Activated CD4-positive, CD25-positive, alpha-beta regulatory T cell treated with anti-CD3 and anti-CD28 coated beads, Interleukin-2, amount 50 U/mL, for 72 hours (primary cell): ENCODE data around the gene HNRNPLL.

Experiments
- DNase-seq: peaks from one replicate; pipeline ENCODE4 v3.0.0; 2021

The HNRNPLL gene

DNA sequence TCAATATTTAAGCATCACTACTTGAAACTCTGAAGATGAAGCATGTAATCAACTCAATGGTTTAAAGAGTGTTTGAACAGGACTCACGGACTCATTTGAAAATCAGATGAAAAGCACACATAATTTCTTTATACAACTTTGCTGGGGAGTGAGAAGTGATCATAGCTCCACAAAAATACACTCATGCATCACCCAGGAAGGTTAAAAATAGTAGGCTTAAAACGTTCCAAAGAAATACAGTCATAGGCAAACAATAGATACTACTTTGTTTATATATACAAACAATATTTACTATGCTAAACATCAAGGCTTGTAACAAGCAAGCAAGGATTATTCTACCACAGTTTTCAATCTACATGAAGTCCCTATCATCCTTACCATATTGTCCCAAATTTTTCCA lies 11.6 kb downstream of the HNRNPLL start:
- no peak for DNase-seq

DNA sequence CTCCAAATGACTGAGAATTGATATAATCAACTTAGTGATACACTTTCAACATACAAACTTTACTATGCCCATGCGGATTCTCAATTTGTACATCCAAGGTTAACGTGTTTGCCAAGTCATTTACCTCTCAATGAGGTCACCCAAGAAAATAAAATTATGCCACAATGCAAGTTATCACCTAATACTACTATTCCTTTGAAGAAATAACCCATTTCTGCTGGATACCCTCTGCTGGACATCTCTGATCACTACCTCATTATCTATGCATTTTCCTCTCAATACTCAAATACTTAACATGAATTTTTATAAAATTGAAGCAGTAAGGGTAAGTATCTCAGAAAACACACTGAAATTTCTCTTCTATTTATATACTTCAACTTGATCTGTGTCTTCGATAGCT lies 12.7 kb downstream of the HNRNPLL start:
- DNase-seq: no peak

DNA sequence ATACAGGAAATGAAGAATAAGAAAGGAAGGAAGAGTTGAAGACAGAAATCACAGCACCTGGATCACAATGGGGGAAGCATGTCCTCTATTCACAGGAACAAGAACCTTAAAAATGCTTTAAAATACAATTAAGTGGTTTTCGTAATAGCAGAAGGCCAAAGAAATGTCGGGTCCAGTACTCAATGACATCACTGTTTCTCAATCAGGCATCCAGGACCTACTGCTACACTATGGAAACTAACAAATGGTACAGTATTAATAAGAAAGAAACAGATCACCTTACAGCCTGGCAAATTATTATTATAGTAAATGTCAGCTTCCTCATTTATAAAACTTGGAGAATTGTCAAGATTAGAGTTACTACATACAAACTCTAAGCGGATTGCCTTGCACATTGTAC lies 15.8 kb downstream of the HNRNPLL start:
- DNase-seq: no peak

DNA sequence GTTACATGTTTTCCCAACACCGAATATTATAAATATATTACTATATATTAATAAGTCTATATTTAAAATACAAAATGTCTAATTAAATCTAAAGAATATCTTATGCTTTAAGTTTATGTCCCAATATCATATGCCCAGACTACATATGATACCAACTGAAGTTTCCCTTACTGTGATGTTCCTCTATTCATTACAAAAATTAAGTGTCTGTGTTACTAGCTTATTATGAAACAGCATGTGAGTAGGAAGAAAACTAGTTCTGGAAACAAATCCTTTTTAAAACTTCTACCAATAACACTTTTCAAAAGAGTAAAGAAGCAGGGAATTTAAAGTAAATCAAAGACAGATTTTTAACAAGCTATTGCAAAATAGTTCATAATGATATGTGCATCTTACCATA lies 17.8 kb downstream of the HNRNPLL start:
- no peak for DNase-seq

DNA sequence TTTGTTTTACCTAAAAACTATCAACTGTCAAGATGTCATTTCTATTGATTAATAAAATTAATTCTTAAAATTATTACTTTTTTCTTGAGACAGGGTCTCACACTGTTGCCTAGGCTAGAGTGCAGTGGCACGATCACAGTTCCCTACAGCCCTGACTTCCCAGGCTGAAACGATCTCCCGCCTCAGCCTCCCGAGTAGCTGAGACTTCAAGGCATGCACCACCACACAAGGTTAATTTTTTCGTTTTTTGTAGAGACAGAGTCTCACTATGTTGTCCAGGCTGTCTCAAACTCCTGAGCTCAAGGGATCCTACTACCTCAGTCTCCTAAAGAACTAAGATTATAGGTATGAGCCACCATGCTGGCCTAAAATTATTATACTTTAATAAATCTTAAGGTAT lies 18.7 kb downstream of the HNRNPLL start:
- DNase-seq: no peak

DNA sequence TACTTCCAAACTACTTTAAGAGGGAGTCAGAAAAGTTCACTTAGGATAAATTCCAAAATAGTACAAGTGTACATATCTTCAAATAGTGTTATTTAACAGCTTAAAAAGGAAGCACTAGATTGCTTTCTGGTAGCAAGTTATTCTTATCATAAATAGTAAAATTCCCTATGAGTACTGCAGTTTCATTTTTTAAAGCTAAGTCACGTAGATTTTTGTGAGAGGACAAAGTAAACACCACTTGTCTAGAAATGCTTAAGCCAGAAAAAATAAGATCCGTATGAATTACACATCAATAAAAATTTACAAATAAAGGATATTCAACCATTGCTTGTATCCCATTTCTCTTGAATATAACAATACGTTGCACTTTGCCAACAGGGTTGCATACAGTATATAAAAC lies 19.2 kb downstream of the HNRNPLL start:
- no peak for DNase-seq

DNA sequence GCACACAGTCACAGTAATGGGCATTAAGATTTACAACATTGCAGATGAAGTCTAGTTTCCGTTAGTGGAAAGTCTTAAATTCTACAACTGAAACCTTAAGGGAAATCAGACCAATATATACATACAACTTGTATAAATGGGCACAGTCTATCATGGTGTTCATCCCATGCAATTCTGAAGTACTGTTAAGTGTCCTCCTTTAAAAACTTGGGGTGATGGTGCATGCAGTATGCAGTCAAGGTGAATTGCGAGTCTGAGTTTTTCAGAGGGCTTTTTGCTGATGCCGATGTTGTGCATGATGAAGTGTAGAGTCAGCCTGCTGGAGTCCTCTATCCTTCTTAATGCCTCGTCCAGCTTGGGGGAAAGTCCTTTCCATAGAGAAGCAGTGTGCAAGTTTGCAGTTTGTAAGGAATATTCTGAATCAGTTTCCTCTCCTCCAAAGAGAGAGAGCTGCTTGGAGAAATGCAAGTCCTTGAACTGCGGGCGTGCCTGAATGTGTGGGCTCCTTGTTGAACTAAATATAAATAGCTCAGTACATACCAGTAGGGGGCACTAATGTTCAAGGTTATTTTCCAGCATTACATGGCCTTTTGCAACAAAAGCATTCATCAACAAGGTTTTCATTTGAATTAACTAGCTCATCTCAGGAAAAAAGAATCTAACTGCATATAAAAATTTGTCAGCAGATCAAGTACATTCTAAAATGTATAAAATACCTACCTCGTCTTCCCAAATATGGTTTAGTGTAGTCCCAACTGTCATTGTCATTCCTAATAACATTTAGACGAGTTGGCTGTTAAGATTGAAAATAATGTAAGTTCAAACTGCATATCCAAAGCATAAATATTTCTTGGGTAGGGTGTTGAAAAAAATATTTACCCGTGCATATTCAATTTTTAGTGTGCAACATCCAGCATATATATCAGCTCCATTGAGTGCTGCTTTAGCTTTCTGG lies 21.3 kb downstream of the HNRNPLL start:
- DNase-seq: no peak

DNA sequence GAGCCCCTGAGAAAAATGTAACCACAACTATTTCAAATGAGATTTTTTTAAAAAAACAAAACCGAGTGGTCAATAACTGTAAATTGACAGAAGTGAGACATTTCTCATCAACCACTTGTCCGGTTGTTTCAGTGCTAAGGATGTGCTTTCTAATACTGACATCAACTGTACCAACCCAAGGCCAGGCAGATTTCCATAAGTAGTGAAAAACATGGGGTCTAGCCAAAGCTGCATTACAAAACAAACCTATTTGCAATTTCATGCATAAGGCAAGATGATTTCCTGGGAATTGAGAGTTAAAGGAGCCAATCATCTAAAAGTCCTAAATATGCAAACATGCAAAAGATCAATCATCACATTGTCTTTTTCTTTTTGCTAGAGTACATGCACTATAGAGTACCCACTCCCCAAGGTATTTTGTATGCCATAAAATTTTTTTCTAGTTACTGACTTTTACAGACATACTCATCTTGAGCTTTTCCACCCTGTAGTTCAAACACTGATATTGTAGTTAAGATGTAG lies 22.6 kb downstream of the HNRNPLL start:
- DNase-seq: no peak

DNA sequence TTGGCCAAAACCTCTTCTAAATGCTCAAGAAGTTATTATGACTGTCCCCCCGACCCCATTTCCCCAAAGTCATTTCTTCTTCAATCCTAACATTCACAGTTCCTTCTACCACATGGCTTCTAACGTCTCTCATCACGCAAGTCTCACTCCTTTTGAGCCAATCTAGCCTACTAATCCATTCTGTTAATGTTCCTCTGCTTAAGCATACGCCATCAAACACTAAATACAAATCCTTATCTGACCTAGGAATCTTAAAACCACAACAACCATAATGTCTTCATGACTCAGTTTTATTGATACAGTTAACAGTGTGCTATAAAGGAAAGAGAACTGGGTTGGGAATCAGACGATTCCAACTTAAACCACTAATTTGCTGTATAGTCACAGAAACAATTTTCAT lies 23.9 kb downstream of the HNRNPLL start:
- DNase-seq: no peak

DNA sequence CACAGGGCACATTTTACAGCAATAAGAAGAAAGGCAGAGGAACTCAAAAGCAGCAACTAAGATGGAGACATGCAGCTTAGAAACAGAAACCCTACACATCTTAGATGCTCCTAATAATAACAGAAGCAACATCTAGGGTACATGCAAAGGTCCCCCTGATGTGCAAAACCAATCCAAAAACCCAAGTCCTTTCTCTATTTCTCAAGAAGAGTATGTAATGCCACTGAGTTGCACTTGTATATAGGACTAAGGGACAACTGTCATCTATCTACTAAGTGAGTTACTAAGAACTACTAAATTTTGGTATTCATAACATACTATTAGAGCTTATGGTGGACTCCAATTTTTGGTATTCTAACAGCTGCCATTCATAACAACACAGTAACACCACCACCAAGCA lies 28.4 kb downstream of the HNRNPLL start:
- no peak for DNase-seq

DNA sequence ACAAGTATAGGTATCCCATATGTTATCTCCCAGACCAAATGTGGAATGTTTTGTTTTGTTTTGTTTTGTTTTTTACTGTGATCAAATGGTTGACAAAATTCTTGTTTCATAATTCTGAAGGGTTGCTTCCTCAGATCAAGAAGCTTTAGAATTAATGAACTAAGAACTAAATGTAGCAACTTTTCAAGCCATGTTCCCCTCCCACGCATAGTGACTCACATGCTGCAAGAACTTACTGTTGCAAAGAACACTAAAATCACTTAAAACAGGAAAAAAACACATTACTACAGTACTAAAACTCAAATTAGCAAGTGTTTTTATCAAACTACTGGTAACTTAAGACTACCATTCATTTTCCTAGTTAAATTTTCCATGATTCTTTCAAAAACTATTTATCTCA lies 30.6 kb downstream of the HNRNPLL start:
- no peak for DNase-seq

DNA sequence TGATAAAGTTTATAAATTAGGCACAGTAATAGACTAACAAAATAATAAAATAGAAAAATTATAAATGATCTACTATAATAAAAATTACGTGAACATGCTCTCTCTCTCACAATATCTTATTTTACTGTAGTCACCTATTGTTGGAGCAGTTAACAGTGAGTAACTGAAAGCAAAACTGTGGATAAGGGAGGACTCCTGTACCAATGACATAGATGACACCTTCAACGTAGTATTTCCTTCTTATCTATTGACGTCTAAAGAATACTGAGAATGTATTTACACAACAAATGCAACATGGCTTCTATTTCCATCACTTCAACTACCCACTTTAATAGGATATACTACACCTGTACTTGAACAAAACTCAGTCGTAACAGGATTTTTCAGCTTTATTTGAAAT lies 31.5 kb downstream of the HNRNPLL start:
- DNase-seq: no peak

DNA sequence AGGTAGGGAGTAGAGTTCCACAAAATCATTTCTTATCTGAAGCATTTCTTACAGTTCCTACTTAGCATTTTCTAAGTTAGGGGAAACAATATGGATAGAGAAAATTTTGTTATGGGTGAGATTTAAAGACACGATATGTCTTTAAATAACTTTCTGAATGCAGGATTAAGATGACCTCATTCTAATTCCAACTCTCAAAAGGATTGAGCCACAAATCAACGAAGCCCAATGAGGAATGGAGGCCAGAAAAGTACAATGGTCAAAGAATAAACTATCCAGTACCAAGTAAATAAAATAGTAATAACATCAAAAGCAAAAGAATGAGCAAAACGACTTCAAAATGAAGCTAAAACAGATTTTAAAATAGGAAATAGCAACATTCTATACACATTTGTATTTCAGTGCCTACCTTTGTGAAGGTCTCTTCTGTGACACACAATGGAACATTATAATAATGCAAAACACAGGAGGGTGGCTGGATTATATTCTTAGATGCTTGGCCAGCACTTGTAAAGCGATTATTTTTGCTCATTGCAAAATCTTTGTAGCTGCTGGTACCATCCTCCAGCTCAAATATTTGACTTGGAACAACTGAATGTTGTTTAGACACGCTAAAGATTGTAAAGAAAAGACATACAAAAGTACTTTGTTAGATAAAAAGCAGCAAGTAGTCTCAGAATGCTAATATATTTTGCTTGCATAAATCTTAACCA lies 33.8 kb downstream of the HNRNPLL start:
- no peak for DNase-seq

DNA sequence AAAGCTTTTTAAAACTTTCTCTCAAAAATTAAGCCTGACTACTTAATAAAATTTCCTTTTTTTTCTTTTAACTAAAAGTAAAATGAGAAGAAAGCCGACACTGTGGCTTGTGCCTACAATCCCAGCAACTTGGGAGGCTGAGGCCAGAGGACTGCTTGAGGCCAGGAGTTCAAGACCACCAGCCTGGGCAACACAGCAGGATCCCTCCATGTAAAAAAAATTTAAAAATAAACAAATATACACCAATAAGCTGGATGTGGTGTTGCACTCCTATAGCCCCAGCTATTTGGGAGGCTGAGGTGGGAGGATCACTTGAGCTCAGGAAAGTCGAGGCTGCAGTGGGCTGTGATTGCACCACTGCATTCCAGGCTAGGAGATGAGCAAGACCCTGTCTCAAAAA lies 37.4 kb downstream of the HNRNPLL start:
- DNase-seq: no peak

DNA sequence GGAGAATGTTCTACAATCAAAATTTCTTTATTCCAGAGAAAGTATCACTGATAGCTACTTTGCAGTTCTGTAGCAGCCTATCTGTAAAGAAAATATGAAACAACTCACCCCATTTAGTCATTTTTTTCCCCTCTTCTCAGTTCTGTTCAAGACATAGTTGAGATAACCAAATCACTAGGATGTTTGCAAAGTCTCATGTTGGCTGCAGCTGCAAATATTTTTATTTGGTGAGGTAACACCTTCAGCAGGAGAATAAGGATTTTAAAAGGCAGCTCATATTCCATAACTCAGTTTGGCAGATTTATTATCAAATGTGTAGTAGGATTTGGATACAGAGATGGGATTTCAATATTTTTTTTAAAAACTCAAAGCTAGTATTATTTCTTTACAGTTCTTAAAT lies 41.0 kb downstream of the HNRNPLL start:
- DNase-seq: no peak

DNA sequence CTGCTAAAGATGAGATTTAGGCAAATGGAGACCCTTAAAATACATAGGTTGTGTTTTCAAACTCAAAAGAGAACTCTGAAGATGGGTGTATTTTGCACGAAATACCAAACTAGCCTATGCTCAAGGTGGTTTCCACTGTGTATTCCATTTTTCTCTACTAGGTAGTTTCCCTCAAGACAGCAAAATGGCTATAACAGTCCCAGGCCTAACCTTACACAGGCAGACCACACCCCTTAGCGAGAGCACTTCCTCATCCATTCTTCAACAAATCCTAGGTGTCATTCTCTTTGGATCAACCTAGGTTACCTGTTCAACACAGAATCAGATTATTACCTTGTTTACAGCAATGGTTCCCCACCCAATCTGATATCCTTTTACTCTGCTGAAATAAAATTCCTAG lies 42.6 kb downstream of the HNRNPLL start:
- DNase-seq: no peak

DNA sequence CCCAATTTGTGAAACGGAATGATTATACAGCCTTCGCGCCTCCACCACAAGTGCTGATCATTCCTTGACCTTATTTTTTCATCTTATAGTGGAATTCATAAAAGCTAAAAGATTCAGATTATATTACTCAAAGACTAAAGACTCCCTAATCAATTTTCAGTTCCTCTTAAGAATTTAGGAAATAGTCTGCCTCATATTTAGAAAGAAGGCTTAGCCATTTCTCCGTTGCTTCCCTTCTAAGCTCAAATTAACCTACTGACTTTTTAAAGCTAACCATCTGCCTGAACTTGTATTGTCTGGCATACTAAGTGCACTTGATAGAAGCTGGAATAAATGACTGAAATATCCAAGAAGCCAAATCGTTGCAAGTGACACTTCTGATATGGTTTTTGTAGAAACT lies 44.7 kb downstream of the HNRNPLL start:
- no peak for DNase-seq

DNA sequence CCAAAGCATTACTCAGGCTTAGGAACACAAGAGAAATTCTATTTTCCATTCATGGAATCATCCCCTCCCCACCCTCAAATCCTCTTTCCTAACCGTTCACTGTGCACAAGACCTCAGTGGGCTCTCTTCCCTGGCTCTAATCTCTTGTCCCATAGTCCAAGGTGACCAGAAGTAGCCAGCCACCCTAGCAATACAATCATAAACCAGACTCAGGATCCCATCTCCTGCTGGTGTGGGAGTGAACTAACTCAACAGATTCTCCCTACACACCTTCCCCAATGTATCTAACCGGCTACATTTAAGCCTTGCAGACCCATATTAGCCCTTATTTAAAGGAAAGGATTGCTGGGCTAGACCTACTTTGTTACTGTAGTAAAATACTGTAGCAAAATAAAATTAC lies 45.5 kb downstream of the HNRNPLL start:
- DNase-seq: no peak

DNA sequence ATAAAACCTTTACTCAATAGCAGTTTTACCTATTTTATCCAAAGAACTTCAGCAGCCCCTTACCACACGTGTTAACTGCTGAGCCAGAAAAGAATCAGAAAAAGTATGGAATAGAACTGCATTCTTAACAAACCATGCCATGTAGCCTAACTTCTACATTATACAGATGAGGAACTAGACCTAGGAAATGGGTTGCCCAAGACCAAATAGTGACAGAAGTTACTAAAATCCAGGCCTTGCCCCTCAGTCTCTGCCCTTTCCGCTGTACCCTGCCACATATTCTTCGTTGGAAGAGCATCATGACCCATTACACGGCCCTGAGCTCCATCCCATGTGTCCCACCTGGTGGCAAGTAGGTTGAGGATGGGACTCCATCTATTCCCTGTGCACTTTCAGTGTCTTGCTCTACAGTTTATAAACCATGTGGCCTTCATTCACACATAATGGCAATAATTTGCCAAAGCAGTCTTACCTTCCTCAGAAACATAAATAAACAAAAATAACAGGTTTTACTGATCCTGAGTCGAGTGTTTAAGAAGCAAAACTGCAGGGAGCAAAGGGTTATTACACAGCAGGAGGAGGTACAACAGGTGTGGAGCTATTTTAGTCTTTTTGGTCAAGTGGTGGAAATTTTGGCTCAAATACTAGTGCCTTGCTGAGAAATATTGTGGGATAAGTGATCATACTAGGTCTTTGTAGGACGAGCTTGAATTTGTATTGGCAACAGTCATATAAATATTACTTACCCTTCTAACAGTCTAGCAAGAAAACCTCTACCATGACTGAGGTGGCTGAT lies 46.5 kb downstream of the HNRNPLL start:
- DNase-seq: no peak

DNA sequence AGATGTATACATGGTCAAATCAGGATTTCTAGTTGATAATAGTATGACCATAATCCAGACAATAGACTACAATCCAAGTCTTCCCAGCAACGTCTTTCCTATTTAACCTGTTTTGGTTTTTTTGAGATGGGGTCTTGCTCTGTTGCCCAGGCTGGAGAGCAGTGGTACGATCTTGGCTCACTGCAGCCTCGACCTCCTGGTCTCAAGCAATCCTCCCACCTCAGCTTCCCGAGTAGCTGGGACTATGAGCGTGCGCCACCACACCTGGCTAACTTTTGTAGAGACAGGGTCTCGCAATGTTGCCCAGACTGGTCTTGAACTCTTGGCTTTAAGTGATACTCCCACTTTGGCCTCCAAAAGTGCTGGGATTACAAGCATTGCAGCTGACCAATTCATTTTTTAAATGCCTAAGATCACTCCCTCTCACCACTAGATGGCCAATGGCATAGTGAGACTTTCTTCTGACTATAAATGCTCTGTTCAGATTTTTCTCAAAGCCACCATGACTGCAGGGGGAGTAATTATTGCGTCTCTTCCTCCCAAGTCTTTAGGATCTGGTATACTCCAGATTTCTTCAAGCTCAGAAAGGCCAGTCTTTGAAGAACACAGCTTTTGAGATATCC lies 47.6 kb downstream of the HNRNPLL start:
- no peak for DNase-seq

DNA sequence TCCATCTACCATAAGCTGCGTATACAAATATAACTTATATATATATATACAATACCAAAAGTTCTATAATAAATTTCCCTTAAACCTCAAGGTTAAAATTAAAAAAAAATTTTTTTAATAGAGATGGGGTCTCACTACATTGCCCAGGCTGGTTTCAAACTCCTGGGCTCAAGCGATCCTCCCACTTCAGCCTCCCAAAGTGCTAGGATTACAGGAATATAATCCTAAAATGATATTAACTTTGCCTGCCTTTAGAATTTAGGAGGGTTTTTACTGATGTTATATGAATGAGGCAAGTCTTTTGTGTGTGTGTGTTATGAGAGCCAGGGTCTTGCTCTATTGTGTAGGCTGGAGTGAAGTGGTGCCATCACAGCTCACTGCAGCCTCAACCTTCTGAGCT lies 49.2 kb downstream of the HNRNPLL start:
- DNase-seq: no peak

DNA sequence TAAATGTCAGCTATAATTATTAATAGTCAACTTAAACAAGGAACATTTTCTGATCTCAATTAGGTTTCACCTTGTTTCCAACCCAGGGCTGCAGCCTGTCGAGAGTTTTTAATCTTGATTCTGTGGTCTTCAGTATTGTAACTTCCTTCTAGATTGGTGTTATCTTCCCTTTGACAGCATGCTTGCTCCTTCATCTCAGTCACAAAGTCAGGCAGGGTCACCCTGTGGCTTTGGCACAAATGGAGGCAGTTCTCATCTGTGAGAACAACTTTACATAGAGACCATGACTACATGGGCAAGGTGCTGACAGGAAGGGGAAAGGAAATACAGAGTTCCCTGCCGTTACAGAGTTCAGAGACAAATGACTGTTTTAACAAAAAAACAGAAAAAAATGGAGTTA lies 50.5 kb downstream of the HNRNPLL start:
- DNase-seq: no peak

DNA sequence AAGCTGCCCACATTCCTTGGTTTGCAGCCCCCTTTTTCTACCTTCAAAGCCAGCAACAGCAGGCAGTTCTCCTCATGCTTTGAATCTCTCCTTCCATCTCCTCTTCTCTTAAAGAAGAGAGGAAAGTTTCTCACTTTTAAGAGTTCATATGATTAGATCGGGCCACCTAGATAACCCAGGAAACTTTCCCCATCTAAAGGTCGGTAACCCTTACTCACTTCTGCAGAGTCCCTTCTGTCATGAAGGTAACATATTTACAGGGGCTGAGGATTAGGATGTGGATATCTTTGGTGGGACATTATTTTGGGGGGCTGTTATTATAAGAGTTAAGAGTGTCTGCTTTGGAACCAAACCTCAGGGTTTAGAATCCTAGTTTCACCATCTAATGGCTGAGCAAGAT lies 51.0 kb downstream of the HNRNPLL start:
- no peak for DNase-seq
